B cell (primary cell): ENCODE measurements around the gene CASS4. TPM values are rescaled to one million over a fixed set of nuclear protein-coding genes. Genes with fewer than 3 reads are reported as not detected.

ENCODE experiments used
- ATAC-seq: fragments of 200-7000 bp; cut with Tn5 transposase; one replicate; pipeline ENCODE4 v1.10.0; 2021; ENCODE audit warnings: low read depth, mild to moderate bottlenecking, moderate number of reproducible peaks, moderate library complexity
- CTCF ChIA-PET: fragments of 350-600 bp; sonication (Branson Sonifier 250); formaldehyde crosslinking; loops from one replicate; lab custom pipeline; 2021; ENCODE audit warnings: antibody characterized with exemption, inconsistent platforms; lab: Charles Lee
- POLR2A ChIA-PET: fragments of 350-600 bp; sonication (Branson Sonifier 250); formaldehyde crosslinking; loops from one replicate; lab custom pipeline; 2021; ENCODE audit warnings: antibody characterized with exemption; lab: Charles Lee
- DNase-seq: peaks from one replicate; pipeline ENCODE4 v3.0.0; 2013
- H2AFZ ChIP-seq: 2 replicates; pipeline ENCODE4 v1.6.1; 2012; ENCODE audit warnings: mild to moderate bottlenecking, low read depth, low read length; ENCODE audit not compliant: insufficient read depth, poor library complexity, severe bottlenecking
- H3K27ac ChIP-seq, 2 donors: 1 replicate in 1 of 2; 2 replicates in 1 of 2; pipeline ENCODE4 v1.5.1; 2012 to 2013; ENCODE audit warnings: low read length in 2 of 2, mild to moderate bottlenecking in 2 of 2, moderate library complexity in 1 of 2
- H3K27me3 ChIP-seq, 4 experiments: fragments of 200-600 bp in 1 of 4; sonication (generic) in 1 of 4; replicated peaks in 1 of 4; 1 replicate in 2 of 4; 2 replicates in 2 of 4; pipeline versions ENCODE4 v1.6.1 to v1.7.0; 2013 to 2016; ENCODE audit warnings: low read length in 3 of 4, mild to moderate bottlenecking in 2 of 4, mixed read lengths in 1 of 4, moderate library complexity in 1 of 4; ENCODE audit not compliant: insufficient read depth in 4 of 4, control insufficient read depth in 3 of 4; ENCODE audit errors: control extremely low read depth in 1 of 4
- H3K36me3 ChIP-seq, 2 experiments: replicated peaks in 1 of 2; 1 replicate in 1 of 2; 2 replicates in 1 of 2; pipeline versions ENCODE4 v1.6.1 to v1.7.1; 2013; ENCODE audit warnings: low read length in 1 of 2; ENCODE audit not compliant: insufficient read depth in 2 of 2, control insufficient read depth in 1 of 2; ENCODE audit errors: control extremely low read depth in 1 of 2, extremely low read depth in 1 of 2
- H3K4me1 ChIP-seq, 2 donors: fragments of 200-600 bp in 1 of 2; sonication (generic) in 1 of 2; 1 replicate in 1 of 2; 2 replicates in 1 of 2; pipeline versions ENCODE4 v1.5.1 to v1.6.1; 2013 to 2017; ENCODE audit warnings: low read length in 2 of 2; ENCODE audit not compliant: control insufficient read depth in 2 of 2, insufficient read depth in 2 of 2
- H3K4me2 ChIP-seq: replicated peaks from 2 replicates; pipeline ENCODE3; 2012; ENCODE audit warnings: mild to moderate bottlenecking, low read depth, low read length; ENCODE audit not compliant: poor library complexity, severe bottlenecking
- H3K4me3 ChIP-seq, 5 experiments: fragments of 200-600 bp in 1 of 5; sonication (generic) in 1 of 5; 1 replicate in 3 of 5; 2 replicates in 2 of 5; pipeline versions ENCODE4 v1.5.1 to v1.7.0; 2011 to 2016; ENCODE audit warnings: low read length in 4 of 5, mild to moderate bottlenecking in 4 of 5, low read depth in 2 of 5, control low read depth in 1 of 5, moderate library complexity in 1 of 5; ENCODE audit not compliant: insufficient read depth in 1 of 5; ENCODE audit errors: control extremely low read depth in 1 of 5, extremely low read depth in 1 of 5
- H3K79me2 ChIP-seq: fragments of 200-600 bp; sonication (generic); one replicate; pipeline ENCODE4 v1.6.0; 2016; ENCODE audit warnings: low read length; ENCODE audit not compliant: control insufficient read depth, insufficient read depth
- H3K9ac ChIP-seq: fragments of 200-600 bp; sonication (generic); 2 replicates; pipeline ENCODE4 v1.6.1; 2017; ENCODE audit warnings: mild to moderate bottlenecking, low read length, moderate library complexity
- H3K9me3 ChIP-seq, 3 donors: one replicate each; pipeline versions ENCODE4 v1.6.1 to v1.7.1; 2013; ENCODE audit warnings: low read length in 2 of 3; ENCODE audit not compliant: control insufficient read depth in 2 of 3, insufficient read depth in 1 of 3; ENCODE audit errors: control extremely low read depth in 1 of 3
- H4K20me1 ChIP-seq: 2 replicates; pipeline ENCODE4 v1.6.0; 2012; ENCODE audit warnings: mild to moderate bottlenecking, low read length; ENCODE audit not compliant: insufficient read depth, control insufficient read depth, poor library complexity, severe bottlenecking
- H3K27ac Mint-ChIP-seq: one replicate; pipeline ENCODE4 v1.8.0; 2021; ENCODE audit warnings: mixed read lengths
- H3K27me3 Mint-ChIP-seq: one replicate; pipeline ENCODE4 v1.8.0; 2021; ENCODE audit warnings: mixed read lengths
- H3K4me1 Mint-ChIP-seq: one replicate; pipeline ENCODE4 v1.8.0; 2021; ENCODE audit warnings: mixed read lengths
- H3K4me3 Mint-ChIP-seq: one replicate; pipeline ENCODE4 v1.8.0; 2021; ENCODE audit warnings: mixed read lengths
- H3K9me3 Mint-ChIP-seq: one replicate; pipeline ENCODE4 v1.8.0; 2022; ENCODE audit warnings: mixed read lengths; ENCODE audit not compliant: insufficient read depth
- CTCF ChIP-seq: fragments of 200-600 bp; IDR thresholded peaks from one replicate; pipeline ENCODE4 v1.8.0; 2022; ENCODE audit warnings: antibody characterized with exemption, mild to moderate bottlenecking
- EZH2 ChIP-seq: IDR thresholded peaks from 2 replicates; pipeline ENCODE4 v1.6.1; 2012; ENCODE audit warnings: borderline replicate concordance, low read depth, mild to moderate bottlenecking, moderate library complexity, low read length; ENCODE audit not compliant: insufficient read depth, poor library complexity, severe bottlenecking
- WGBS: methylation state at CpG from one replicate; pipeline ENCODE4 v1.1.5; 2013; ENCODE audit warnings: missing lambda C conversion rate; ENCODE audit not compliant: insufficient coverage; 5-methylcytosine and 5-hydroxymethylcytosine counted together
- intact Hi-C: fragments of 100-400 bp; cut with micrococcal nuclease; formaldehyde crosslinking; loops from one replicate; pipeline ENCODE4 v1.10.0; 2022
- polyA plus RNA-seq: library from polyadenylated mRNA; depleted of rRNA; stranded (reverse); fragments of >200 nt; gene quantifications from 2 replicates; pipeline ENCODE4 v1.2.3, GENCODE V29; 2012
- total RNA-seq, 2 donors: library from RNA; stranded (reverse); fragments of 120-200 nt in 1 of 2; gene quantifications; 1 replicate in 1 of 2; 2 replicates in 1 of 2; pipeline versions ENCODE4 v1.2.3 to v1.2.4, GENCODE V29; 2013 to 2022

Gene CASS4
- total and polyA plus RNA-seq, 2 donors (not counting 1 experiment from before 2014, with no cell fraction given), result 0.42 to 0.45 TPM

GRCh38 chr20:56503916-56504315 lies 91.9 kb downstream of the CASS4 start:
- Histone ChIP-seq H2AFZ (no peak overlapping the region), H3K4me3 (no peak overlapping the region), H3K9me3 (no peaks in the 10 kb centered on the region), H3K27ac (no peak overlapping the region), H3K9ac (no peak overlapping the region), H3K79me2 (peaks cover 3% of the 10 kb centered on the region), H3K4me1 (no peaks in the 10 kb centered on the region), H3K27me3 (no peaks in the 10 kb centered on the region), H4K20me1 (peaks cover 16% of the 10 kb centered on the region), H3K36me3 (peaks cover 0 to 18% of the 10 kb centered on the region in 2 experiments), H3K4me2 (no peak overlapping the region)
- no peaks in the 10 kb centered on the region for H3K4me1 Mint-ChIP-seq
- WGBS, result 95% methylated on average over 7 of the region's 8 CpGs
- intact Hi-C loops, result no loop called here
- H3K27ac Mint-ChIP-seq, result no peak overlapping the region
- H3K9me3 Mint-ChIP-seq, result no peaks in the 10 kb centered on the region
- no peak for TF ChIP-seq CTCF
- TF ChIP-seq EZH2, result no peak
- ATAC-seq (no peak), DNase-seq (no peak)
- POLR2A ChIA-PET, result no interaction called here
- CTCF ChIA-PET, result interaction anchor here (1.6 kb wide), 1 partner anchor 132 kb away, joined by 3 read pairs; no protein-coding TSS in a partner anchor
- no peaks in the 10 kb centered on the region for H3K27me3 Mint-ChIP-seq
- no peak overlapping the region for H3K4me3 Mint-ChIP-seq

- no peaks in the 10 kb centered on the region for H3K27me3 ChIP-seq
- Mint-ChIP-seq H3K27ac (no peak overlapping the region), H3K27me3 (no peaks in the 10 kb centered on the region), H3K4me1 (no peaks in the 10 kb centered on the region), H3K9me3 (no peaks in the 10 kb centered on the region), H3K4me3 (no peak overlapping the region)
- no peak for DNase-seq
- ChIA-PET CTCF (interaction anchor here (1.6 kb wide), 1 partner anchor 133 kb away, joined by 3 read pairs; no protein-coding TSS in a partner anchor), POLR2A (no interaction called here)
- no peak for ATAC-seq
- intact Hi-C loops, result no loop called here
- no peak for TF ChIP-seq EZH2
- TF ChIP-seq CTCF, result peak; percentile 60
- H3K4me1 ChIP-seq, result no peaks in the 10 kb centered on the region
- peaks cover 16% of the 10 kb centered on the region for H4K20me1 ChIP-seq
- H2AFZ ChIP-seq, result no peak overlapping the region
- no peak overlapping the region for H3K4me2 ChIP-seq
- peaks cover 3% of the 10 kb centered on the region for H3K79me2 ChIP-seq
- H3K9me3 ChIP-seq, result no peaks in the 10 kb centered on the region
- H3K9ac ChIP-seq, result no peak overlapping the region
- H3K36me3 ChIP-seq, result peaks cover 0 to 18% of the 10 kb centered on the region in 2 experiments
- 100% methylated on average over 4 of the region's 9 CpGs for WGBS
- H3K27ac ChIP-seq, result no peak overlapping the region
- H3K4me3 ChIP-seq, result no peak overlapping the region
These were observed 92.4 kb downstream of the CASS4 start for GRCh38 chr20:56504373-56505005.
